GM19239 (cell line): ENCODE measurements around the gene TENT5C.
"Not testable (repeated sequence)": the region's sequence is repeated elsewhere in the genome, so short reads cannot be mapped to it uniquely, and the experiment has no call there.

Source experiments
- DNase-seq: peaks from one replicate; pipeline ENCODE4 v3.0.0; 2011; ENCODE audit warnings: low spot score; ENCODE audit not compliant: insufficient read length
- FAIRE-seq: peaks from 2 replicates; lab custom pipeline; 2011; peaks lifted over from hg19 to GRCh38; lab: Jason Lieb, UNC

The TENT5C gene

DNA sequence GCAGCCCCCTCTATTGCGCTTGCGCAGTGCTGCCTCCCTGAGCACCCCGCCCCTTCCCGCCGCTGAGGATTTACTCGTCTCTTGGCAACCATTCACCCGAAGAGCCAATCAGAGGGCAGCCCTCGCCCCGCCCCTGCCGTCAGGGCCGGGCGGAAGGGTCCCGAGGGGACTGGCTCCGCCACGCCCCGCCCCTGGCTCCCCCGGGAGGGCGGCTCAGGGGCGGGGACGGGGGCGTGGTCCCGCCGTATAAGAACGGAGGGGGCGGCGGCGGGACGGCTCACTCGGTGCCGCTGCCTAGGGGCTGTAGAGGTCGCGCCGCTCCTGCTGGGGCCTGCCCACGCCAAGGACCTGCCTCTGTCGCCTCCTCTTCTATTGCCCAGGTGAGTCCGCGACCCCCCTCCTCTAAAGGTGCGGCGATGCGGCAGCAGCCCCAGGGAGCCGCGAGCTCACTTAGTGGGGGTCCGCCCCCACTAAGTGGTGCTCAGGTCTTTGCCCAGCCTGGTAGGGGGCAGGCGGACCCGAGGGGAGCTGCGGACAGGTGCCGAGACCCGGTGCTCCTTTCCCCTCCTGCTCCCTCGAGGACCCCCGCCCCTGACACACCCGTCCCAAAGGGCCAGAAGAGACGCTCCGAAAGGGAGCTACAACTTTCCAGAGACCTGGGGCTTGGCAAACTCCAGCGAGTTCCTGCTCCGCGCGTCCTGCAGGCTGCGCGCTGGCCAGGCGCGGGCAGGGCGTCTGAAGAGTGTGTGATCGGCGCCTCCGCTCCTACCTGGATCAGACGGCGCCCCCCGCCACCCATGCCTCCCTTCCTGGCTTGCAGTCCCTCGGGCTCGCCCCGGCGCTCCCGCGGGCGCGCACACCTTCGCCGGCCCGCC lies at the start of gene TENT5C:
TSS of gene TENT5C (plus strand) at position 275 of the 875 bp plus-strand sequence. CDS start 16,821 bp downstream, outside the sequence.
- DNase-seq (peak; percentile 89), FAIRE-seq (peak; percentile 93)

DNA sequence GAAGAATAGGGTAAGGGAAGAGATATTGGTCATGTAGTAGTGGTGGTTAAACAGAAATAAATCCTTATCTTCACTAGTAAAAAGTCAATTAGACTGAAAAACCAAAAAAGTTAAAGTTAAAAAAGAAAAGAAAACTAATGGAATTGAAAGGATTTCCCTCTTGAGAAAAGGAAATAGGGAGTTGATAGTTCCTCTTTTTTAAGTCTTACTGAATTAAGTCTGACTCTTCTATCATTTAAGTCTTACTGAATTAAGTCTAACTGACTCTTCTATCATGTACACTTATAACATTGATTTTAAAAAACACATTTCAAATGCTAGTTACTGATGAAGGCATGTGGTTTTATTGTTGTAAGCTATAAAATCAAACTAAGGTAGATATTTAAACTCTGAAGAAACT lies 49.5 kb upstream of the TENT5C start:
- FAIRE-seq (no peak), DNase-seq (no peak)

DNA sequence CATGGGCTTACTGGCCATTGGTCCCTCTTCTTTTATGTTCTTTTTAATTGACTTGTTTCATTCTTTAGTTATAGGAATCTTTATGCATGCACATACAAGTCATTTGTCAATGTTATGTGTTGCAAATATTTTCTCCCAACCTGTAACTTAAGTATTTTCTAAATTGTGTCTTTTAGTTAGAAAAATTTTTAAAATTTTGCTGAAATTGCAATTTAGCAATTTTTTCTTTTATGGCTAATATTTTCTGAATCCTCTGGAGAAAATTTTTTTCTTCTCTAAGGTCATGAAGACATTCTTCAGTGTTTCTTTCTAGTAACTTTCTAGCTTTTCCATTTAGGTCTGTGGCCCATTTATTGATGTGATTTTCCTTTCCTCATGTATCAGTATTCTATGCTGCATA lies 48.9 kb upstream of the TENT5C start:
- no peak for FAIRE-seq
- no peak for DNase-seq

DNA sequence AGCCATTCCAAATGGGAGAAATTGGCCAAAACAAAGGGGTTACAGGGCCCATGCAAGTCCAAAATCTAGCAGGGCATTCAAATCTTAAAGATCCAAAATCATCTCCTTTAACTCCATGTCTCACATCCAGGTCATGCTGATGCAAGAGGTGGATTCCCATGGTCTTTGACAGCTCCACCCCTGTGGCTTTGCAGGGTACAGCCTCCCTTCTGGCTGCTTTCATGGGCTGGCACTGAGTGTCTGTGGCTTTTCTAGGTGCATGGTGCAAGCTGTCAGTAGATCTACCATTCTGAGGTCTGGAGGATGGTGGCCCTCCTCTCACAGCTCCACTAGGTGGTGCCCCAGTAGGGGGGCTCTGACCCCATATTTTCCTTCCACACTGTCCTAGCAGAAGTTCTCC lies 47.4 kb upstream of the TENT5C start:
- DNase-seq, FAIRE-seq: not testable (repeated sequence)

DNA sequence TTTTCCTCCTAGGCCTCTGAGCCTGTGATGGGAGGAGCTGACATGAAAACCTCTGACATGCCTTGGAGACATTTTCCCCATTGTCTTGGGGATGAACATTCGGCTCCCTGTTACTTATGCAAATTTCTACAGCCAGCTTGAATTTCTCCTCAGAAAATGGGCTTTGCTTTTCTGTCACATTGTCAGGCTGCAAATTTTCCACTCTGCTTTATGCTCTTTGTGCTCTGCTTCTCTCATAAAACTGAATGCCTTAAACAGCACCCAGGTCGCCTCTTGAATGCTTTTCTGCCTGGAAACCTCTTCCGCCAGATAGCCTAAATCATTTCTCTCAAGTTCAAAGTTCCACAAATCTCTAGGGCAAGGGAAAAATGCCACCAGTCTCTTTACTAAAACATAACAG lies 46.7 kb upstream of the TENT5C start:
- no peak for DNase-seq
- FAIRE-seq: no peak

DNA sequence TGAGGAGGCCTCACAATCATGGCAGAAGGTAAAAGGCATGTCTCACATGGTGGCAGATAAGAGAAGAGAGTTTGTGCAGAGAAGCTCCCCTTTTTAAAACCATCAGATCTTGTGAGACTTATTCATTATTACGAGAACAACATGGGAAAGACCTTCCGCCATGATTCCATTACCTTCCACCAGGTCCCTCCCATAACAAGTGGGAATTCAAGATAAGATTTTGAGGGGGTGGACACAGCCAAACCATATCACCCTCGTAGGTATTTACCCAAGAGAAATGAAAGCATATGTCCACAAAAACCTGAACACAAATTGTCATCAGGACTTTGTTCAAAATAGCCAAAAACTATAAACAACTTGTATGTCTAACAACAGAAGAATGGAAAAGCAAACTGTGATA lies 45.9 kb upstream of the TENT5C start:
- no peak for DNase-seq
- no peak for FAIRE-seq

DNA sequence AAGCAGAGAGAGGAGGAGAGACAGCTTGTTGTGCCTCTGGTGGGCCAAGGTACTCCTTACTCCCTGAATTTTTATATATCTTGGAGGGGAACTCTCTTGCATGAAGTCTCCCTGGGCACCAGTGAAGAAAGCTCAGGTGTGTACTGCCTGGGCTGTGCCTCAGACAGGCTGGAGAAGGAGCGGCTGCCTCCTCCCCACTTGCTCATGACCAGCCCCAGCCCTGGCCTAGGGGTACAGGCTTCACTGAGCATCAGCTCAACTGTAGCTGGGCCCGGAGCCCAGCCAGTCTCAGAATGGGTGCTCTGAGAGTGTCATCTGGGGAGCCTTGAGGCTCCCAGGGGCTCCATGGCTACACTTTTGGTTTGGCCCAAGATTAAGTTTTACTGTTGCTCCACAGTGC lies 44.8 kb upstream of the TENT5C start:
- DNase-seq (no peak), FAIRE-seq (no peak)

DNA sequence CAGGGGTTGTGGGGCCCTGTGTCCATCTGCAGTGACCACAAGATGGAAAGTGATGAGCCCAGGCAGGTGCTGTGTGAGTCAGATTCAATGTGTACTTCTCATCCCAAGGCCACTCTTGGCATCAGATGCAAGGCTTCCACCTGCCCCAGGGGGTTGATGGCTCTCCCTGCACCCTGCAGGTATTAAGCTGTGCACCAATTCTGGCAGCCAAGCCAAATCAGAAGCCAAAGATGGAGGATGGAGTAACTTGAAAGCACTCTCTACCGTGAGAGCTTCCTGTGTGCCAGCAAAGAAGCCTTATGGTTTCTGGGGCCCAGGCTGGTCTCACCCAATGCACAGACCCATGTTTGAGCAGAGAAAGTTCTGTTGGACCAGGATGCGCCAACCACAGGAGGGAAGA lies 44.3 kb upstream of the TENT5C start:
- FAIRE-seq: no peak
- no peak for DNase-seq

DNA sequence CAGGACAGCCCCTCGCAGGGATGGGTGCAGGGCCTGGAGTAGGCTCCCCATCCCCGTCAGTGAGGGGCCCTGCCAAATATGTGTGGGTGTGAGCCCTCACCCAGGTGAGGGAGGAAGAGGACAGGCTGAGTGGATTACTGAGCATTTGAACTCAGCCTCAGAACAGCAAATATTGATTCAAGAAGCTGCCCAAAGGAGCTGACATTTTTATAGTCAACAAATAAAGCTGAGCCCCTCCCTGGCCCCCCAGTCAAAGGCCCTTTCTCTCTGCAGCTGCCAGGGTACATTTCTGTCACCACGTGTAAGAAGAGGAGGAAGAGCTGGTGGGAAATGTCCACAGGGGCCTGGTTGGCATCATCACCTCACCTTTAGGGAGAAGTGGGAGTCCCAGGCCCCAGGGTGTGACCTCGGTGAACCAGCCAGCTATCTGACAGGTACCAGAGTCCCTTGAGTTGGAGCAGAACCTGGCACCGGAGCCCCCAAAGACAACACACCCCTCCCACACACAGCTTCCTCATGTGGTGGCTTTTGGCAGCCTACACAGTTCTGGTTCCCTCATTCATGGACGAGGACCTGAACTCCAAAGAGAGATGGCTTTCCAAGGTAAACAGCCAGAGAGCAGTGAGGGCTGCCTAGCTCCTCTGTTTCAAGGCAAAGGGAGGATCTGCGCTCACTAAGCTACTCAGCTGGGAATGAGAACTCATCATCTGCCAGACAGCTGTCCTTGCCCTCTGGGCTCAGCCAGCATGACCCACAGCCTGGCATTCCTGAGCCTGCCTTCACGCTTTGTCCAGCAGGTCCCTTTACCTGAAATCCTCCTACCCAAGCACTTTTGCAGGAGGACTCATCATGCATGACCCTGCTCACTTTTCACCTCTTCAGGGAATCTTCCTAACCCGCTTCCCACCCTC lies 43.0 kb upstream of the TENT5C start:
- FAIRE-seq: no peak
- DNase-seq: no peak

DNA sequence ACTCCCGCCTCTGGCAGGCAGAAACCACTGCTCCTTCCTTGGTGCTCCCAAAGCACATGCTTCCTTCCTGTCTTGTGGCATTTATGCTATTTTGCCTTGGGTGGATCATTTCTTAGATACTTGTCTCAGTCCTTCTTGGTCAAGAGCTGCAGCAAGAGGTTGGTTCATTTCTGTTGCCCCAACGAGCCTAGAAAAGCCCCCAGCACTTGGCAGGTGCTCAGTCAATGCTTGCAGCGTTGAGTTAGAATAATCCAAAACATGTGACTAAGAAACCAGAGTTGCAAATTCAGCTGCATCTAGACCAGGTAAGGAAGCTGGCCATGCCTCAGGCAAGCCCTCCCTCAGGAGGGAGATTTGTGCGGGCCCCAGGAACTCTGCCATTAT lies 42.4 kb upstream of the TENT5C start:
- DNase-seq (no peak), FAIRE-seq (no peak)

DNA sequence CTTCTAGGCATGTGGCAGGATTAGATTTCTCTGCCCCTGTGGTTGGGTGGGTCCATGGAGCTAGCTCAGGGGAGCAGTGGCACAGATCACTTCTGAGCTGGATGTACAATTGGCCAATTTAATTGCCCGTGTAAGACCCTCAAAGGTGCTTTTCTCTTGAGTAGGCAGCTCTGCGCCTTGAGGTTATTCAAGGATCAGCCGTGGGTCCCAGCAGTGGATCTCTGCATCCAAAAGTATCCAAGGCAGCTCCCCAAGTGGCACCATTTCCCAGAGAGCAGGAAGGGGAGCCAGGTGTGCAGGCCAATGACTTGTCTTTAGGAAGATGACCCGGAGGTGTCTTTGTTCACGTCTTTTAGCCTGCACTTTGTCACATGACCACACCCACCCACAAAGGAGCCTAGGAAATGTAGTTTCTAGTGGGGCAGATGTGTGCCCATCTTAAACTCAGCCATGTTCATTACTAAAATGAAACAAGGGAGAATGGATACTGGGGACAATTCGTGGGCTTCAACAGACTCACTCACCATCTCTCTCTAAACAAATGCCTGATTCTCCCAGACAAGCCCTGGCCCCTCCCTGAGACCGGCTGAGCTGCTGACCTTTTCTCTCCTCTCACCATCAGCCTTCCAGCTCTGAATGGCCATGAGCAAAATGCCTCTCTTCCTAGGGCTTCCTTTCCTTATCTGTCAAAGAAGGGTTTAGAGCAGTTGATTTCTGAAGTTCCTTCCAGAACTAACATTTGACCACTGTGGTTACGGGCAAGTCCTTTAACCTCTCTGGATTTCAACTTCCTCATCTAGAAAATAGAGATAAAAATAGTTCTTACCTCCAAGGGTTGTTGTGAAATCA lies 41.4 kb upstream of the TENT5C start:
- DNase-seq (no peak), FAIRE-seq (no peak)

DNA sequence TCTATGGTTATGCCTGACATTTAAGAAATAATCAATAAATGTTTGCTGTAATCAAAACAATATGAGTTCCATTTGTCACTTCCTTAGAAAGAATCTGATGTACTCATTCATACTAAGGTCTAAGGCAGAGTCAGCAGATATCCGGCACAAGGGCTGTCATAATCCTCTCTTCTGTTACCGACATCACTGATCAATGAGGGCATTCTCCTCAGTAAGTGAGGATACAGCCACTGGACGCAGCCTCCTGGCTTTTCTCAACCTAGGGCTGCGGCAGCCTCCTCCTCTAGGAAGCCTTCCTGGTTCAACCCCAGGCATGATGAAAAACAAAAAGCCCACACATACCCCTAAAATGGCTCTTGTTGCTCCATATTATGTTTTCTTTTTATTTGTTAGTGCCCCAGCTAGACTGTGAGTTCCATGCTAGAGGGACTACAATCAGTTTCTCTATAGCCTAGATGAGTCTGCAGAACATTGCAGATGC lies 40.7 kb upstream of the TENT5C start:
- DNase-seq: no peak
- FAIRE-seq: no peak

DNA sequence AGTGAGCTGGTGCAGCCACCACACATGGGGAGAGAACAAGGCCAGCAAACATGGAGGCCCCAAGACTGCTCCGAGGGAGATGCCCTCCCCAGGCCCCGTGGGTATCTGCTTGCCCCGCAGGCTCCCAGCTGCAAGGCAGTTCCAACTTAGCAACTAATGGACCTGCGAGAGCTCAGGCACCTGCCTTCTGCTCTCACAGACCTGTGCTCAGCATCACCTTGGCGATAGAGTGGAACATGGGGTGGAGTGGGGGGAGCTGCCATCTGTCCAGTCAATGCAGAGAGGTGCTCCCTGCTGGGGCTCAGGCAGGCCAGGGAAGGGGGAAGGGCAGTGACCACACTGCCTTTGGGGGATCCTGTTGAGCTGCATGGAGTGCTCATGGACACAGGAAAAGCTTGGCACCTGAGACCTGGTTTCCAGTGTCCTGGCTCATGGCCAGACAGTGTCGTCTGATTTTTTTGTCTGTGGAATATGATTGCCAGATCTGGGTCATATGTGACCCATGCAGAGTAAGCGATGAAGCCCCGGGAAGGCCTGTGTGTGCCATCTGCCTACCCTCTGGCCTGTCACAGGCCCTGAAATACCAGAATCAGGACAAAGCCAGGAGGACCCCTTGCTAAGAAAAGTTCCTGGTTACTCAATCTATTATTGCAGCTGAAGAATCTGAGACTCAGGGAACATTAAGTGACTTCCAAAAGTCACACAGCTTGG lies 39.9 kb upstream of the TENT5C start:
- no peak for FAIRE-seq
- DNase-seq: no peak

DNA sequence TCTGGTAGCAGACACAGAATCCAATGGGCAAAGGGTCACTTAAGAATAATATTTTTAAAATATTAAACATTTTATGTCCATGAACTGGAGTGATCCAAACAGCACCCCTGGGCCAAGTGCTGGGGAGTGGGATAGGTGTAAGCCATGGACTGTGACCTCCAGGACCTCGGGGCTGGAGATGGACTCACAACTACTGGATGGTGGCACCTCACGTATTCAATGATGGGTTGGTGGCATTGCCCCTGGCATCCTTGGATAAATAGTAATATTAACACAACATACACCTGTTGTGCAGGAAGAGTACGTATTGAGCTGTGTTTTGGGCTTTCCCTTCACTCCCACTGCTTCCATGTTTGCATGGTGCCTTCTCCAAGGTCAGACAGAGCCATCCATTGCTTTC lies 39.3 kb upstream of the TENT5C start:
- DNase-seq (no peak), FAIRE-seq (no peak)

DNA sequence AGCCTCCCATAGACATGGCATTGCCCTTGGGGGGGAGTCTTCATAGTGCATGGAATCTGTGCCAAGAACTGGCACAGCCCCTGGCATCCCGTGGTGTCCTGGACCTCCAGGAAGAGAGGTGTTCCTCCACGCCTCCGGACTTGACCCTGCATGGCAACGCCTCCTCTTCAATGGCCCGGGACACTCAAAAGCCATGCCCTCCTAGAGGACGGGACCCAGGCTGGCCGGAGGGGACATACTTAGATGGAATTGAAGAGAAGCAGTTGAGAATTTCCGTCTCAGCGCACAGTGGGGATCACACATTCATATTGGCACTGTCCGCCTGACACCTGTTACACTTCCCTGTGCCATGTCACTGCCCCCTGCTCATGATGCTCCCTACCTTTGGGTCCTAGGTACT lies 38.4 kb upstream of the TENT5C start:
- no peak for DNase-seq
- no peak for FAIRE-seq

DNA sequence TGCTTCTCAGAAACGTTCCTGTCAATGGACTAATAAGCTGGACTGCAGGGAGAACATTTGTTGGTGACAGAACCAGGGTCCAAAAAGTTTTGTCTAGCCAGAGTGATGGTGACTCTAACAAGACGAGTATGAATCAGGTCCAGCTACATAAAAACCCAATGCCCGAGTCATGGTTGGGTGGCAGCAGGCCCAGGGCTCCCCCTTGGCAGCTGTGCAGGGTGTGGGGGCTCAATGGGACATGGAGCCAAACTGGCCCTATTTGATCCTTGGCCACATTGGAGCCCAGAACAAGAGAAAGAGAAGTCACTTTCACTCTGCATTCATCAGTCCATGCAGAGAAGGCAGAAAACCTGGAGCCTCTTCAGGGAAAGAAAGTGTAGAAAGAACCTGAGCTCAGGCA lies 37.9 kb upstream of the TENT5C start:
- DNase-seq: no peak

DNA sequence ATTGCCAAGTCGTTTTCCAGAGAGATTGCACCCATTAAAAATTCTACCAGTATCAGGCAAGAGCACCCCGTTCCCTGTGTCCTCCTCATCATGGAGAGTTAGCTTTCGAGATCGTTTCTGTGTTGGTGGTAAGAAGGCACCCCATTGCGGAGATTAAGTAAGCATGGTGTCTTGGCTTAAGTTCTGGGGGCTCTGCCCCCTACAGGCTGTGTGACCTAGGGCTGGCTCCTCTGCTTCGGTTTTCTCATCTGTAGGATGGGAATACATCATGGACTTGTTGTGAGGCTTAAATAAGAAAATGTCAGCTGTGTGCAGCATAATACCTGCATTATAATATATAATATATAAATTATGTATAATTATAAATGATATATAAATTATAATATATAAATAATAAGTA lies 36.8 kb upstream of the TENT5C start:
- FAIRE-seq: no peak
- DNase-seq: no peak

More for the DNA sequence above, 37.9 kb upstream of the TENT5C start:
- no peak for FAIRE-seq

DNA sequence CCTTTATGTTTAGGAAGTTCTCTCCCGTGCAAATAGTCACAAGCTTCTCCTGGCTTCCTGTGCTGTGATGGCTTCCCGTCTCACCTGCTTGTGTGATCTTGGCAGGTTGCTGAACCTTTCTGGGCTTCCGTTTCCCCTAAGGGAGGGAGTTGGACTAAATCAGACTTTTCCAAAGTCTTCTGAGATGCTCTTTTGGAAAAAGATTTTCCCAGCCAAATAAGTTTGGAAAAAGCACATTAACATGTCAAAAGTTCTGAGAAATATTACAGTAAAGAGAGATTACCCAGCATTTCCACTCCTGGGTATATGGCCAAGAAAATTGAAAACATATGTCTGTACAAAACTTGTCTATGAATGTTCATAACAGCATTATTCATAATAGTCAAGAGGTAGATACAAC lies 36.0 kb upstream of the TENT5C start:
- no peak for FAIRE-seq

DNA sequence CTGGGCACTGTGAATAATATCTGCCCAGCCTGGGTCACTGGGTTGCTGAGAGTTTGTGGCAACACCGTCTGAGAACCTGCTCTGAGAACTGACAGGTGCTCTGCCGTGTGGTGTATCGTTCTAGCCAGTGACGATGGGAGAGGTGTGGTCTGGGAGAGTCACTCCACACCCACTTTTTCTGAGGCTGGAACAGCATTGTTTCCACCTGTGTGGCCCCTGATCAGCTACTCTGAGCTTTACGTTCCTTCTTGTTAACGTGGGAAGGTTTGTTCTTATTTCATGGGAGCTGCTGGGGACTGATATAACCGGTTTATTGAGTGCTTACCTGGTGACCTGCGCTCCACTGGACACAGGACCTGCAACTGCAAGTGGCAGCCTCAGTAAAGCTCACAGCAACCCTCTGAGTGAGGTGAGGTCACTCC lies 34.8 kb upstream of the TENT5C start:
- FAIRE-seq (no peak), DNase-seq (no peak)

More for the DNA sequence above, 36.0 kb upstream of the TENT5C start:
- DNase-seq: no peak
